ENCODE measurements around the gene TMEM63B.
"Not testable (repeated sequence)": the region's sequence is repeated elsewhere in the genome, so short reads cannot be mapped to it uniquely, and the experiment has no call there.

TMEM63B gene

GRCh38 chr6:44094403-44095242, 32.7 kb upstream of the TMEM63B start:
- DNase-seq, result no peak

- DNase-seq, result not testable (repeated sequence)
Measured at GRCh38 chr6:44095243-44095623, 32.1 kb upstream of the TMEM63B start.

- DNase-seq, result peak; percentile 77
Measured at GRCh38 chr6:44096612-44097011, 30.7 kb upstream of the TMEM63B start.

GRCh38 chr6:44097782-44098317, 29.5 kb upstream of the TMEM63B start:
- no peak for DNase-seq

GRCh38 chr6:44099192-44099591, 28.2 kb upstream of the TMEM63B start:
- DNase-seq, result no peak

- no peak for DNase-seq
Measured at GRCh38 chr6:44100088-44100550, 27.2 kb upstream of the TMEM63B start.

GRCh38 chr6:44101832-44102231, 25.5 kb upstream of the TMEM63B start:
- no peak for DNase-seq

GRCh38 chr6:44102527-44102926, 24.8 kb upstream of the TMEM63B start:
- no peak for DNase-seq

- DNase-seq, result peak; percentile 20
Measured at GRCh38 chr6:44104481-44105021, 22.8 kb upstream of the TMEM63B start.

- no peak for DNase-seq
Measured at GRCh38 chr6:44105146-44105545, 22.2 kb upstream of the TMEM63B start.

GRCh38 chr6:44105993-44106740, 21.2 kb upstream of the TMEM63B start:
- DNase-seq, result no peak

GRCh38 chr6:44107017-44107416, 20.3 kb upstream of the TMEM63B start:
- no peak for DNase-seq

GRCh38 chr6:44108471-44108870, 18.9 kb upstream of the TMEM63B start:
- no peak for DNase-seq

- DNase-seq, result no peak
Measured at GRCh38 chr6:44109212-44109611, 18.1 kb upstream of the TMEM63B start.

GRCh38 chr6:44110005-44110676, 17.2 kb upstream of the TMEM63B start:
- no peak for DNase-seq

- no peak for DNase-seq
Measured at GRCh38 chr6:44110966-44111365, 16.4 kb upstream of the TMEM63B start.

- DNase-seq, result no peak
Measured at GRCh38 chr6:44111434-44112417, 15.6 kb upstream of the TMEM63B start.

- no peak for DNase-seq
Measured at GRCh38 chr6:44113414-44113813, 13.9 kb upstream of the TMEM63B start.

- DNase-seq, result no peak
Measured at GRCh38 chr6:44115866-44116265, 11.5 kb upstream of the TMEM63B start.

GRCh38 chr6:44116641-44117382, 10.5 kb upstream of the TMEM63B start:
- DNase-seq, result no peak

Measured in midbrain (tissue), 1 donor.